K562 (cell line): Measurements from ENCODE around the gene KRT28. TPM values are rescaled to one million over a fixed set of nuclear protein-coding genes. Genes with fewer than 3 reads are reported as not detected.

ENCODE experiments used
- ATAC-seq: fragments of 200-7000 bp; cut with Tn5 transposase; 3 replicates; pipeline ENCODE4 v1.9.1; 2020; ENCODE audit warnings: moderate library complexity
- BruUV-seq: library from RNA; stranded (reverse); fragments of 400-500 nt; replicated peaks from 2 replicates; lab custom pipeline; 2021; lab: Mats Ljungman, UMichigan
- CTCF ChIA-PET: fragments of 300-600 bp; formaldehyde crosslinking; extraction: SDS; loops from one replicate; lab custom pipeline; 2021; ENCODE audit warnings: low intra/inter-chr PET ratio; lab: Yijun Ruan, JAX
- POLR2A ChIA-PET: fragments of 300-600, 350-650 bp; sonication (Branson Sonifier 250); formaldehyde crosslinking; extraction: SDS; loops from one replicate; lab custom pipeline; 2021; ENCODE audit warnings: antibody characterized with exemption, inconsistent platforms; lab: Yijun Ruan, JAX
- DNase-seq, 4 experiments: peaks; one replicate each; pipeline versions ENCODE4 v3.0.0 to v3.0.0-alpha.2; 2011 to 2018; ENCODE audit warnings: low spot score in 3 of 4, mixed read lengths in 3 of 4; ENCODE audit errors: extremely low read depth in 1 of 4
- FAIRE-seq: peaks from 2 replicates; lab custom pipeline; 2011; peaks lifted over from hg19 to GRCh38; lab: Jason Lieb, UNC
- H2AFZ ChIP-seq: 2 replicates; pipeline ENCODE4 v1.6.0; 2011; ENCODE audit warnings: low read depth, low read length, control low read depth, inconsistent platforms
- H3K27ac ChIP-seq: fragments of 200-600 bp; 3 replicates; pipeline ENCODE4 v1.8.0; 2011; ENCODE audit warnings: low read depth, mild to moderate bottlenecking, control low read depth, inconsistent platforms, low read length, moderate library complexity, mixed read lengths; ENCODE audit errors: extremely low read depth
- H3K27me3 ChIP-seq, 2 experiments: fragments of 300-600 bp in 1 of 2; 2 replicates in 1 of 2; 3 replicates in 1 of 2; pipeline versions ENCODE4 v1.6.0 to v1.8.0; 2011; ENCODE audit warnings: inconsistent platforms in 2 of 2, low read length in 2 of 2, mild to moderate bottlenecking in 1 of 2, mixed read lengths in 1 of 2, moderate library complexity in 1 of 2; ENCODE audit not compliant: control insufficient read depth in 2 of 2, insufficient read depth in 2 of 2
- H3K36me3 ChIP-seq: fragments of 300-600 bp; 3 replicates; pipeline ENCODE4 v1.8.0; 2011; ENCODE audit warnings: mild to moderate bottlenecking, low read length, inconsistent platforms; ENCODE audit not compliant: control insufficient read depth, insufficient read depth
- H3K4me1 ChIP-seq, 2 experiments: fragments of 200-600 bp in 1 of 2; replicated peaks in 1 of 2; 2 replicates in 1 of 2; 3 replicates in 1 of 2; pipeline versions ENCODE4 v1.5.1 to v1.8.0; 2011; ENCODE audit warnings: inconsistent platforms in 2 of 2, low read length in 2 of 2, mild to moderate bottlenecking in 1 of 2, mixed read lengths in 1 of 2, moderate library complexity in 1 of 2; ENCODE audit not compliant: control insufficient read depth in 2 of 2, insufficient read depth in 2 of 2
- H3K4me2 ChIP-seq: 2 replicates; pipeline ENCODE4 v1.6.1; 2011; ENCODE audit warnings: low read length, control low read depth, inconsistent platforms, mixed read lengths; ENCODE audit not compliant: insufficient read depth
- H3K4me3 ChIP-seq: fragments of 200-600 bp; sonication (generic), shearing (Covaris generic); 2 replicates; pipeline ENCODE4 v1.5.1; 2016; ENCODE audit warnings: control low read depth, inconsistent platforms
- H3K79me2 ChIP-seq: fragments of 200-600 bp; 3 replicates; pipeline ENCODE4 v1.8.0; 2011; ENCODE audit warnings: low read length, inconsistent platforms; ENCODE audit not compliant: control insufficient read depth, insufficient read depth
- H3K9ac ChIP-seq, 2 experiments: 2 replicates each; pipeline versions ENCODE4 v1.6.0 to v1.6.1; 2011; ENCODE audit warnings: low read depth in 2 of 2, low read length in 2 of 2, control low read depth in 1 of 2, inconsistent platforms in 1 of 2, mild to moderate bottlenecking in 1 of 2, mixed read lengths in 1 of 2; ENCODE audit not compliant: insufficient read depth in 1 of 2
- H3K9me1 ChIP-seq: one replicate; pipeline ENCODE4 v1.6.0; 2011; ENCODE audit warnings: inconsistent platforms, mild to moderate bottlenecking, low read length, moderate library complexity; ENCODE audit not compliant: control insufficient read depth, insufficient read depth
- H3K9me3 ChIP-seq: replicated peaks from 2 replicates; pipeline ENCODE4 v1.5.1; 2011; ENCODE audit warnings: low read depth, low read length, inconsistent platforms; ENCODE audit not compliant: control insufficient read depth, insufficient read depth
- H4K20me1 ChIP-seq: replicated peaks from 2 replicates; pipeline ENCODE4 v1.6.1; 2011; ENCODE audit warnings: low read length, inconsistent platforms, mixed read lengths; ENCODE audit not compliant: control insufficient read depth, insufficient read depth
- FOXM1 ChIP-seq, 2 experiments: fragments of 450-650 bp in 1 of 2; sonication (generic) in 1 of 2; formaldehyde crosslinking in 1 of 2; IDR thresholded peaks; 2 replicates each; pipeline versions ENCODE4 v1.6.1 to v1.9.0; 2017 to 2022; ENCODE audit warnings: low read depth in 2 of 2, mild to moderate bottlenecking in 2 of 2, missing genetic modification reagents in 1 of 2, moderate library complexity in 1 of 2
- HDAC1 ChIP-seq, 2 experiments: fragments of 450-650 bp; IDR thresholded peaks; 2 replicates each; pipeline ENCODE4 v1.6.1; 2016 to 2017; ENCODE audit warnings: inconsistent platforms in 1 of 2, mild to moderate bottlenecking in 1 of 2, moderate library complexity in 1 of 2
- HDGF ChIP-seq: fragments of 450-650 bp; IDR thresholded peaks from 2 replicates; pipeline ENCODE4 v1.6.1; 2016
- MCM3 ChIP-seq: fragments of 450-650 bp; IDR thresholded peaks from 2 replicates; pipeline ENCODE4 v1.6.1; 2016
- NCOR1 ChIP-seq: fragments of 450-650 bp; IDR thresholded peaks from 2 replicates; pipeline ENCODE4 v1.6.1; 2016; ENCODE audit warnings: mild to moderate bottlenecking, moderate library complexity
- NFE2 ChIP-seq: IDR thresholded peaks from 2 replicates; pipeline ENCODE4 v1.6.1; 2014; ENCODE audit warnings: antibody characterized with exemption, low read depth
- PPARD ChIP-seq: fragments of 250-450 bp; sonication (Bioruptor Pico); IDR thresholded peaks from 2 replicates; pipeline ENCODE4 v1.8.0; 2022; ENCODE audit warnings: inconsistent platforms, mild to moderate bottlenecking, moderate library complexity
- TAF7 ChIP-seq: fragments of 450-650 bp; IDR thresholded peaks from 2 replicates; pipeline ENCODE4 v1.6.1; 2016; ENCODE audit warnings: missing genetic modification characterization, missing compliant biosample characterization
- ZBTB40 ChIP-seq, 2 experiments: fragments of 450-650 bp in 1 of 2; sonication (generic) in 1 of 2; formaldehyde crosslinking in 1 of 2; IDR thresholded peaks; 2 replicates each; pipeline versions ENCODE4 v1.7.1 to v1.9.0; 2016 to 2022; ENCODE audit warnings: inconsistent platforms in 1 of 2, mild to moderate bottlenecking in 1 of 2, missing genetic modification reagents in 1 of 2
- ZNF121 ChIP-seq: sonication (generic); formaldehyde crosslinking; conservative IDR thresholded peaks from 2 replicates; pipeline ENCODE4 v1.8.0; 2022; ENCODE audit warnings: missing genetic modification reagents
- ZNF766 ChIP-seq: fragments of 200-800 bp; sonication (Bioruptor generic); conservative IDR thresholded peaks from 2 replicates; pipeline ENCODE4 v1.6.1; 2016; ENCODE audit warnings: missing genetic modification characterization, missing compliant biosample characterization
- WGBS: fragments of 100-300 bp; shearing (Covaris generic); methylation state at CpG from one replicate; pipeline ENCODE4 v1.1.6; 2016; ENCODE audit warnings: low coverage, mixed read lengths; ENCODE audit not compliant: insufficient coverage; ENCODE audit errors: missing lambda C conversion rate; 5-methylcytosine and 5-hydroxymethylcytosine counted together
- in situ Hi-C: fragments of 300-500 bp; cut with MboI; formaldehyde crosslinking; loops from 4 replicates; pipeline ENCODE4 v1.15.0; 2018; ENCODE audit warnings: inconsistent platforms, mixed read lengths
- intact Hi-C: fragments of 100-400 bp; cut with micrococcal nuclease; formaldehyde crosslinking; loops from 2 replicates; pipeline ENCODE4 v1.14.2; 2022
- polyA plus RNA-seq, 8 experiments: library from polyadenylated mRNA; depleted of rRNA in 4 of 8; stranded (reverse) in 5 of 8; unstranded in 3 of 8; fragments of >200 nt; fragmentation: Nextera tagmentation in 2 of 8; fragmentation: Illumina TruSeq in 1 of 8; extraction: Ambion mirVana in 2 of 8; extraction: Trizol in 1 of 8; gene quantifications; 2 replicates each; pipeline versions ENCODE4 v1.2.1 to v1.2.3, GENCODE V29; 2011 to 2014; ENCODE audit warnings: inconsistent platforms in 1 of 8, missing spikeins in 1 of 8
- total RNA-seq, 7 experiments: library from RNA; depleted of rRNA in 6 of 7; stranded (reverse); fragments of >200 nt in 6 of 7; fragmentation: Illumina TruSeq in 2 of 7; extraction: Trizol in 2 of 7; gene quantifications; 2 replicates each; pipeline versions ENCODE4 v1.2.1 to v1.2.3, GENCODE V29; 2011 to 2021; ENCODE audit warnings: low replicate concordance in 1 of 7

KRT28 gene
- total and polyA plus RNA-seq, 9 of the 15 experiments (the other 6 are each of a cell fraction or from before 2014, with no cell fraction given), result not detected

- no peak for TF ChIP-seq NCOR1
- TF ChIP-seq, all 486 proteins: peak for 2
Observed at GRCh38 chr17:40848583-40849235, 49.0 kb upstream of the KRT28 start (continued).

- no peak overlapping the region for H3K9ac ChIP-seq
- BruUV-seq, result no TSS peak
- no peak overlapping the region for H3K4me3 ChIP-seq
- ChIA-PET POLR2A (interaction anchor here (0.5 to 1.7 kb wide), 4 partner anchors 10 to 1226 kb away, joined by 3 to 7 read pairs (median 4); no protein-coding TSS in a partner anchor), CTCF (no interaction called here)
- in situ Hi-C loops (no loop called here), intact Hi-C loops (no loop called here)
- H3K79me2 ChIP-seq, result no peaks in the 10 kb centered on the region
- TF ChIP-seq ZBTB40 (IDR thresholded peaks at IDR 0.05) (no peak), ZBTB40 (CRISPR knock-in tag; IDR thresholded peaks at IDR 0.05) (no peak), FOXM1 (IDR thresholded peaks at IDR 0.05; ENCODE audit: low read depth) (no peak), FOXM1 (CRISPR knock-in tag; IDR thresholded peaks at IDR 0.05; ENCODE audit: low read depth) (no peak), HDAC1 (IDR thresholded peaks at IDR 0.05) (no peak), TAF7 (tag) (no peak), PPARD (no peak), ZNF766 (no peak), HDGF (no peak), NFE2 (no peak), ZNF121 (no peak), MCM3 (no peak)
- H3K4me1 ChIP-seq, result peaks cover 12 to 34% of the 10 kb centered on the region in 2 experiments
- no peak overlapping the region for H3K4me2 ChIP-seq
- no peak for ATAC-seq
- H3K9me1 ChIP-seq, result peaks cover 2% of the 10 kb centered on the region
- H2AFZ ChIP-seq, result no peak overlapping the region
- no peaks in the 10 kb centered on the region for H4K20me1 ChIP-seq
- no peaks in the 10 kb centered on the region for H3K27me3 ChIP-seq
- no peak for FAIRE-seq
- H3K9me3 ChIP-seq, result no peaks in the 10 kb centered on the region
- no peaks in the 10 kb centered on the region for H3K36me3 ChIP-seq
- 100% methylated on average over 1 of the region's 1 CpG for WGBS
- H3K27ac ChIP-seq, result no peak overlapping the region
- no peak for DNase-seq
Observed at GRCh38 chr17:40846515-40847144, 46.9 kb upstream of the KRT28 start.
